GM12874 (cell line): Measurements from ENCODE around the gene ITGAL.

Experiments
- CTCF ChIP-seq: IDR thresholded peaks from 2 replicates; pipeline ENCODE4 v1.5.1; 2011; ENCODE audit warnings: low read depth, mild to moderate bottlenecking, control low read depth, low read length, moderate library complexity; ENCODE audit not compliant: insufficient read depth

The ITGAL gene

DNA sequence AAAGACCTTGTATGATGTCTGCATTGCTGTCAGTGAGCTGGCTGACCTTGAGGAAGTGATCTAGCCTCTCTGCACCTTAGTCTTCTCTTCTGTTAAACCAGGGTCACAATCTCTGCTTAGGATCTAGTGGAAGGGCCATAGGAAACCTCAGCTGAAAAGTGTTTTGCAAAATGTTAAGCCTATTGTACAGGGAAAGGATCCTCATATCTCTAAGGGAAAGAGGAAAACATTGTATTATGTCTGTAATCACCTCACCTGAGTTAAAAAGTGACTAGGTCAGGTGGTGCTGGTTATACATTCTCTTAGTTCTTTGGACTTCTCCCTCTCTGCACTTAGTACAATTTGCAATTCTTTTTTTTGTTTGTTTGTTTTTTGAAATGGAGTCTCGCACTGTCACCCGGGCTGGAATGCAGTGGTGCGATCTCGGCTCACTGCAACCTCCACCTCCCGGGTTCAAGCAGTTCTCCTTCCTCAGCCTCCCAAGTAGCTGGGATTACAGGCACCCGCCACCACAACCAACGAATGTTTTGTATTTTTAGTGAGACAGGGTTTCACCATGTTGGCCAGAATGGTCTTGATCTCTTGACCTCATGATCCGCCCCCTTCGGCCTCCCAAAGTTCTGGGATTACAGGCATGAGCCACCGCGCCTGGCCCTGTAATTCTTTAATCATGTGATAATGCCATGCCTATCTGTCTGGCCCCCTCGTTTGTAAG is 24.9 kb upstream of the ITGAL start:
- no peak for TF ChIP-seq CTCF

DNA sequence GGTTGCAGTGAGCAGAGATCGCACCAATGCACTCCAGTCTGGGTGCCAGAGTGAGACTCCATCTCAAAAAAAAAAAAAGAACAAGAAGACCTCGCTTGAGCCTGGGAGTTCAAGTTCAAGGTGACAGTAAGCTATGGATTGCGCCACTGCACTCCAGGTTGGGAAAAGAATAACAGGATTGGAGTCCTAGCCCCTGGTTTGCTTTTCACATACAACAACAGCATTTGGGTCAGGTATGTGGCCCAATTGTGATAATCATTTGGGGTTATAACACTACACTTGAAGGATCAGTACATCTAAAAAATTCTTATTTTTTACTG is 23.5 kb upstream of the ITGAL start:
- TF ChIP-seq CTCF, result no peak

DNA sequence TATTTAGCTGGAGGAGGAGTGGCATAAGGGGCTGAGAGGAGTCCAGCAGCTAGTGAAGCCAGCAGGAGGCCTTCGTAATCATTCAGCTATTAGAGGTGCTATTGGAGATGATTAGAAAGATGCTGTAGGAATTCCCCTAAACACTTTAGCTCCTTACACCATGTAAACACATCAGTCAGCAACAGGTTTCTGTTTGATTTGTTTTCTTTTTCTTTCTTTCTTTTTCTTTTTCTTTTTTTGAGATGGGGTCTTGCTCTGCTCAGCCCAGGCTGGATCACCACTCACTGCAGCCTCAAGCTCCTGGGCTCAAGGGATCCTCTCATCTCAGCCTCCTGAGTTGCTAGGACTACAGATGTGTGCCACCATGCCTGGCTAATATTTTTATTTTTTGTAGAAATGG is 16.2 kb upstream of the ITGAL start:
- TF ChIP-seq CTCF, result no peak

DNA sequence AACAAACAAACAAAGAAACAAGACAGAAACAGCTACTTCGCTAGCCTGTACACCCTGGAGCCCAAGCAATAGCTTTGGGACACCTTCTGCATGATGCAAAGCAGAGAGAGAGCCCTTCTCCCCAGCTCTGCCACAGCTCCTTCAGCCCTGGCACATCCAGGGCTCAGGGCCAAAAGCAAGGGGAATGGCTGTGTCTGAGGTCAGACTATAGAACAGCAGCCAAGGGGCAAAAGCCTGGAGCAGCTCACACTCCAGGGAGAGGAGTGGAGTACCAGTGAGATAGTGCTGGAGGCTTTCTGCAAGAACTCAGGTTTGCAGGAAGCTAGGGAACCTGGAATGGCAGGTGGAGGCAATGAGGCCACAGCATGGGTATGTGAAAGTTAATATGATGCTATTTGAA is 15.3 kb upstream of the ITGAL start:
- no peak for TF ChIP-seq CTCF

- TF ChIP-seq CTCF, result no peak
Observed at GRCh38 chr16:30457743-30458560, 14.6 kb upstream of the ITGAL start.

DNA sequence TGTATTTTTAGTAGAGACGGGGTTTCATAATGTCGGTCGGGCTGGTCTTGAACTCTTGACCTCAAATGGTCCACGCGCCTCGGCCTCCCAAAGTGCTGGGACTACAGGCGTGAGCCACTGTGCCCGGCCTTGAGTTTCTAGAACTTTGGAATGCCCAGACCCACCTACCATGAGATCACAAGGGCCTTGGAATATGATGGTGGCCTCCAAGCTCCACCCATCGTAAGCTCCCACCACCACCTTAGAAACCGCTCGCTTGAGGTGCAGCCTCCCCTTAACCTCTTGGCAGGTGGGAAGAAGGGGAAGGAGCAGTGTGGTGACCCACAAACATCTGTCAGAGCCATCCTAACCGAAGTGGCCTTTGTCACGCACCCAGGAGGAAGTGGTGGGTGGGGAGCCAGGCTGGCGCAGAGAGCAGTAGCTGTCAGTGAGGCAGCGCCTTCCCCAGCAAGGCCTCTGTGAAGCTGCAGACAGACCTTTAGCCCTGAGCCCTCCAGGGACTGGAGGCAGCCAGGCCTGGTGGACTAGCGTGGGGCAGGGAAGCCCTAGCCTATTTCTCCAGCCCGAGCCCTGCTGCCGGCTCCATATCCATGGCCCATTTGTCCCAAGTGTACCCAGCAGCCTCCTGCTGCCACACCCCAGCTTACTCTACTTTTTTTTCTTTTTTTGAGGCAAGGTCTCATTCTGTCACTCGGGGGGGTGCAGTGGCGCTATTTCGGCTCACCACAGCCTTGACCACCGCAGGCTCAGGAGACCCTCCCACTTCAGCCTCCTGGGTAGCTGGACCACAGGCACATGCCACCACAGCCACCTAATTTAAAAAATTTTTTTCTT is 13.8 kb upstream of the ITGAL start:
- no peak for TF ChIP-seq CTCF

- TF ChIP-seq CTCF, result no peak
Observed at GRCh38 chr16:30459456-30459855, 13.1 kb upstream of the ITGAL start.
